Measurements from ENCODE around the gene SPDYE3. TPM values are rescaled to one million over a fixed set of nuclear protein-coding genes. Genes with fewer than 3 reads are reported as not detected.
"Not testable (repeated sequence)": the region's sequence is repeated elsewhere in the genome, so short reads cannot be mapped to it uniquely, and the experiment has no call there.

Gene SPDYE3
- total and polyA plus RNA-seq, 2 of the 13 experiments (the other 11 are each of a cell fraction or from before 2014, with no cell fraction given): not detected

GRCh38 chr7:100326914-100327313 is 19.4 kb downstream of the SPDYE3 start:
- H3K4me3 ChIP-seq (replicated peaks in 1 of 3; ENCODE audit: insufficient read depth in 1 of 3, low read depth in 2 of 3, low read length in 3 of 3); ATAC-seq; BruUV-seq (replicated peaks); H3K4me1 ChIP-seq (ENCODE audit: insufficient read depth, low read length); H3K27ac ChIP-seq (ENCODE audit: extremely low read length, insufficient read depth, low read length); FAIRE-seq; POLR2A ChIA-PET; H3K9me3 ChIP-seq (ENCODE audit: low read length); H3K36me3 ChIP-seq (replicated peaks in 1 of 2; ENCODE audit: control insufficient read depth in 1 of 2, insufficient read depth in 2 of 2, low read length in 2 of 2); CTCF ChIA-PET (ENCODE audit: low intra/inter-chr PET ratio, low total read pairs); H3K27me3 ChIP-seq (ENCODE audit: control insufficient read depth in 1 of 2, insufficient read depth in 2 of 2, low read length in 2 of 2); H4K20me1 ChIP-seq (ENCODE audit: insufficient read depth, low read length); intact Hi-C loops (cut with micrococcal nuclease; ENCODE audit: unreplicated experiment); H2AFZ ChIP-seq (ENCODE audit: low read length); H3K4me2 ChIP-seq (ENCODE audit: low read depth, low read length); in situ Hi-C loops (cut with HindIII; ENCODE audit: extremely low pct_ligation_motif_present, low pct_unique_long_range_greater_than_20kb); H3K9ac ChIP-seq (ENCODE audit: insufficient read depth, low read depth, low read length); DNase-seq (ENCODE audit: low spot score); H3K79me2 ChIP-seq (ENCODE audit: insufficient read depth, low read length): not testable (repeated sequence)
- WGBS (ENCODE audit: low lambda C conversion rate): 93% methylated on average over 11 of the region's 11 CpGs

GRCh38 chr7:100335566-100336466 is 28.3 kb downstream of the SPDYE3 start:
- 2% methylated on average over 12 of the region's 85 CpGs for WGBS (ENCODE audit: low lambda C conversion rate)
- TSS peak; percentile 71 for BruUV-seq (replicated peaks)
- Histone ChIP-seq H3K4me2 (ENCODE audit: low read depth, low read length) (peak overlapping the region; percentile 55), H3K27ac (ENCODE audit: extremely low read length, insufficient read depth, low read length) (peak overlapping the region; percentile 88), H3K4me3 (replicated peaks in 1 of 3; ENCODE audit: insufficient read depth in 1 of 3, low read depth in 2 of 3, low read length in 3 of 3) (peak overlapping the region; percentile 56 to 84 (median 78); a peak in 5 of 6 replicates), H3K79me2 (ENCODE audit: insufficient read depth, low read length) (peaks cover 12% of the 10 kb centered on the region), H3K9ac (ENCODE audit: insufficient read depth, low read depth, low read length) (peak overlapping the region; percentile 77), H3K4me1 (ENCODE audit: insufficient read depth, low read length) (peaks cover 11% of the 10 kb centered on the region)
- H3K9me3 ChIP-seq (ENCODE audit: low read length); H3K27me3 ChIP-seq (ENCODE audit: control insufficient read depth in 1 of 2, insufficient read depth in 2 of 2, low read length in 2 of 2); H3K36me3 ChIP-seq (replicated peaks in 1 of 2; ENCODE audit: control insufficient read depth in 1 of 2, insufficient read depth in 2 of 2, low read length in 2 of 2); H4K20me1 ChIP-seq (ENCODE audit: insufficient read depth, low read length); H2AFZ ChIP-seq (ENCODE audit: low read length); in situ Hi-C loops (cut with HindIII; ENCODE audit: extremely low pct_ligation_motif_present, low pct_unique_long_range_greater_than_20kb); CTCF ChIA-PET (ENCODE audit: low intra/inter-chr PET ratio, low total read pairs); FAIRE-seq; intact Hi-C loops (cut with micrococcal nuclease; ENCODE audit: unreplicated experiment); TF ChIP-seq SOX6 (IDR thresholded peaks at IDR 0.05): not testable (repeated sequence)
- POLR2A ChIA-PET: interaction anchor here (1.0 kb wide), 1 partner anchor 65 kb away, joined by 3 read pairs; no protein-coding TSS in a partner anchor
- DNase-seq (ENCODE audit: low spot score): peak; percentile 87
- peak; percentile 98 for ATAC-seq
- TF ChIP-seq TAF15 (IDR thresholded peaks at IDR 0.05; ENCODE audit: low read depth, low read length, poor library complexity, severe bottlenecking) (peak; percentile 33), ZNF687 (CRISPR knock-in tag; IDR thresholded peaks at IDR 0.05) (peak; percentile 81), DNMT1 (CRISPR knock-in tag; IDR thresholded peaks at IDR 0.05) (0 out of 2 replicates have a peak, but pooled peaks have one; percentile 70), SOX6 (CRISPR knock-in tag; IDR thresholded peaks at IDR 0.05) (peak; percentile 42; the same call in 1 of the 2 replicates), ZNF781 (CRISPR knock-in tag; IDR thresholded peaks at IDR 0.05; ENCODE audit: borderline replicate concordance, not compliant biosample characterization) (peak; percentile 49), ZNF343 (CRISPR knock-in tag; IDR thresholded peaks at IDR 0.05) (peak; percentile 15; the same call in 1 of the 2 replicates), ELF3 (CRISPR knock-in tag; IDR thresholded peaks at IDR 0.05) (peak; percentile 56), DBP (CRISPR knock-in tag; IDR thresholded peaks at IDR 0.05; ENCODE audit: not compliant biosample characterization) (peak; percentile 55), MTA1 (CRISPR knock-in tag; IDR thresholded peaks at IDR 0.05; ENCODE audit: borderline replicate concordance) (peak; percentile 33; the same call in 1 of the 2 replicates), NCOR1 (IDR thresholded peaks at IDR 0.05; ENCODE audit: borderline replicate concordance, low read length) (peak; percentile 31; the same call in 1 of the 2 replicates)

Measured in HepG2 (cell line).